OCI-M2 (cell line): ENCODE data around the gene DAAM2.

Experiments used
- DNase-seq: peaks from one replicate; lab custom pipeline; 2025; ENCODE audit not compliant: unreplicated experiment; lab: John Stamatoyannopoulos, UW

Gene DAAM2

DNA sequence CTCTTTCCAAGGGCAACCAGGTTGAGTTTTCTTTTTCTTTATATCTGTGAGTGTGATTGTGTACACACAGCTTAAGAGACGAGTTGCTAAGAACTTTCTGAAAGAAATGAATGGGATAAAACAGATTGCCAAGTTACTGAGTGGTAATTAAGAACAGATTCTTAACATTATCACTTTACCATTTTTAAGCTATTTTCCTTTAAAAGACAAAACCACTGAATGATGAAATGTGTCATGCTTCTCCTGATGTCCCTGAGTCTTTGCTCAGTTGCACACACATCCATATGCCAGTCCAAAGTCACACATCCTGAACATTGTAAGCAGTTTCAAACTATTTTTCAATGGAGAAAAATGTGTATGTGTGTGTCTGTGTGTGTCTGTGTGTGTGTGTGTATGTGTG is 5.5 kb upstream of the DAAM2 start:
- DNase-seq = no peak

DNA sequence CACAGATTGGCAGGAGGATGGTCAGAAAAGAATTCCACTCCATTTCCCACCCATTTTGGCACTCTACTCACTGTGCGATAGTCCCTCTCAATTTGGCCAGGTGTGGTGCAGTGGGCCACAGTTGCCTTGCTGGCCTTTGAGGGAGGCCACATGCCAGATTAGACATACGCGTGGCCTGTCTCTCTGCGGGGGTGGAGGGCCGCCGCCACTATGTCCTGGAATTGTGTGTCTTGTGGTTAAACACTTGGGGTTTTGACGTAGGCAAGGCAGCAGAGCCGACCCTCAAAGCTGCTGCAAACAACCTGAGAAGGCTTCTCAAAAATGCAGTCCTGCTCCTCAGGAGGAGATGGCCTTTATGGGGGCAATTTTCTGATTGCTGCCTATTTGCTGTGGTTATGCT is 4.9 kb upstream of the DAAM2 start:
- no peak for DNase-seq

DNA sequence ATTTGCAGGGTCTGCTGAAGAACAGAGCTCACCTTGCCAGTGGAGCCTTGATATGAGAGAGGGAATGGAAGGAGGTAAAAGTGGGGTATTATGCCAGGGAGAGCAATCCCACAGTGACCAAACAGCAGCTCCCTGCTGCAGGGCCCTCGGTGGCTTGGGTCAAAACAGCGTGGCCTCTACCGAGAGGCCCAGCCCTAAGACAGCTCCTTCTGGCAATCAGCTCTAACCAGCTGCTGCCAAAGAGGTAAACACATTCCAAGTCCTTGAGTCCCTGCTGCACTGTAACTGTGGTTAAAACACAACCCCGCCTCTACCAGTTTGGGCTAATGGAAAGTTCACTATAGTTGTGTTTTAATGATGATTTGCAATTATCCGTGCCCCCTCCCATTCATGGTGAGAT is 1.4 kb upstream of the DAAM2 start:
- no peak for DNase-seq

DNA sequence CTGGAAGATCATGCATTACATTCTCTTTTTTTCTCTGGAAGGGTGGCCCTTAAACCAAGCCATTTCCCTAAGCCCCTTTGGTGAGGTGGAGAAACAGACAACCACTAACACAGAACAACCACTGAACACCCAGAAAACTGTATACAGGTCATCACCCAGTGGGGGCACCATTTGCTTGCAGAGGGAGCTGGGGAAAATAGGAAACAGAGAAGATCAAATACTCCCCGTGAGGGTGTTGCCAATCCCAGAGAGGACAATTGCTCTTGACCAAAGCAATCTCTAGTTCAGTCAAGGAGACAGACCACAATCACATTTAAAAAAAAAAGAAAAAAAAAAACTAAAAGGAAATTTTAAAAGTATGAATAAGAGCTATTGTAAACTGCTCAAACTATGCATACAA is 865 bp upstream of the DAAM2 start:
- no peak for DNase-seq

DNA sequence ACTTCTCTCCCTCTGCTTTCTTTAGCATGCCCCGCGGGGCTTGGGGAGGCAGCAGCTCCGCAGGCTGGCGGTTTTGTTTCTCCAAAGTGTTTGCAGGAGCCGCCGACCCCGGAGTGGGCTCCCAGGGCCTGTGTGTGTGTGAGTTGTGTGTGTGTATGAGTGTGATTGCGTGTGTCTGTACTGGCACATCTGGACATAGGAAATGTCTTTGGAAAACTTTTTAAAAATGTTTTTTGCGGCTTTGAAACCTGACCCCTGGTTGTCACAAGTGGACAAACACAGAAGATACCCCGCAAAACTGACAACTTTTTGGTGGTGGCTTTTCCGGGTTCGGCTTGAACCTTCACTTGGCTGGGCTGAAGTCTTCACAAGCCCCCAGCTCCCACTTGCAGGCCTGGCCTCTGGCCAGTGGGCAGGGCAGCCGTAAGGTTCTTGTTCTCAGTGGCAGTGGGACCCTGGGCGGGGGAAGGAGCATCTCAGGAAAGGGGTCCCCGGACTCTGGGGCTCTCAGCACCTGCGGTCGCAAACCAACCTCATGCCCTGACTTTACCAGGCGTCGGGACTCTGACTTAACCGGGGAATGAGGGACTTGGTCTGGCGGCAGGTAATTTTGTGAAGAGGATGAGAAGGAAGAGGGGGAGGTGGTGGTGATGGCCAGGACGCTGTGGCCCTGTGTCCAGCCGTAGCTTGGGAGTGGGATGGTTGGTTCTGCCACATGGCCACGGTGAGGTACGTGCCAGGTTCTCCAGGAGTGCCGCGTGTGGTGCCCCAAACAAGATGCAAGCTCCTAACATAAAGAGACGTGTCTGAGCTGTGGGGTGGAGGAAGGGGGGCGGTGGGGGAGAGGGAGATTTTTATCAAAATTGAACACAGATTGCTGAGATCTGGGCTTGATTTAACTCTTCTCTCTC is 619 bp downstream of the DAAM2 start:
- no peak for DNase-seq

DNA sequence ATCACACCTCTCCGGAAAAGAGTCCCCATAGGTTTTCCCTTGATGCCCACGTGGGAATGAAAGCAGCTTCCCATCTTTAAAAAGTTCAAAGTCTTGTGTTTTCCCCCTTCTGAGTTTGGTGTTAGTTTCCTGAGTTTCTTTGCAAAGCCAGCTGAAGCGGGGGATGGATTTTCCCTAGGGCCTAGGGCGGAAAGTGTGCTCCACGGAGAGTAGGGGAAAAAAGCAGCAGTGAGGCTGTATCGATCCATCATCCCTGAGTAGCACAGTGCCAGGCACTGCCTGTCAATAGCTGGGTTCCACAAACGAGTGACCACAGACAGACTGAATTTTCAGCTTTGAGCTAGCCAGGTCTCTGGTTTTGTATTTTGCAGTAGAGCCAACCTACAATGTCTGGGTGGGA is 1.3 kb downstream of the DAAM2 start:
- DNase-seq = no peak

DNA sequence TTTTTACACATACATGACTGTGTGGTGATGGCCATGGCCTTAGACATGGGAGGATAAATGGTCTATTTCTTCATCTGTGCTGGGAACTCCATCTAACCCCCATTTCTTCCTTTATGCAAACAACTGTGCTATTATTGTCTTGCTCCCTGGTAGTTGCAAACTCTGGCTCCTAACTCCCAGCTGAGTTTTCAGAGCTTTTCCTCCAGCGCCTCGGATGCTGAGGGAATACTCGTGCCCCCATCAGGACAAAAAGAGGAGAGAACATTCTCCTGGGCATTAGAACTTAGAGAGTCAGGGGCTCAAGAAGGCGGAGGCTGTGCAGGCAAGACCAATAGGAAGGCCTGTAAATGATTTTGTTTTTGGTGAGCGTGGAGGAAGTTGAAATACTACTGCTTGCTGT is 2.1 kb downstream of the DAAM2 start:
- no peak for DNase-seq

DNA sequence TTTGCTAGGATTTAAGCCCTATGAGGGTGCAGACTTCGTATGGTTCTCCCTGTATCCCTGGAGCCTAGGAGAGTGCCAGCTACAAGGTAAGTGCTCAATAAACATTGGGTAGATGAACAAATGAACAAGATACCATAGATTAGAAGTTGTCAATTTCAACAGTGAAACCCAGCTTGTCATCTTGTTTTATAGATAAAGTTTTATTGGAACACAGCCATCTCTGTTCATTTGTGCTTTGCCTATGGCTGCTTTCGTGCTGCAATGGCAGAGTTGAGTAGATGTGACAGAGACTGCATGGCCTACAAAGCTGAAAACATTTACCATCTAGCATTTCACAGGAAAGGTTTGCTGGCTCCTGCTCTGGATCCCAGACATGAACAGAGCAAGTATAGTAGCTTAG is 5.6 kb downstream of the DAAM2 start:
- no peak for DNase-seq

DNA sequence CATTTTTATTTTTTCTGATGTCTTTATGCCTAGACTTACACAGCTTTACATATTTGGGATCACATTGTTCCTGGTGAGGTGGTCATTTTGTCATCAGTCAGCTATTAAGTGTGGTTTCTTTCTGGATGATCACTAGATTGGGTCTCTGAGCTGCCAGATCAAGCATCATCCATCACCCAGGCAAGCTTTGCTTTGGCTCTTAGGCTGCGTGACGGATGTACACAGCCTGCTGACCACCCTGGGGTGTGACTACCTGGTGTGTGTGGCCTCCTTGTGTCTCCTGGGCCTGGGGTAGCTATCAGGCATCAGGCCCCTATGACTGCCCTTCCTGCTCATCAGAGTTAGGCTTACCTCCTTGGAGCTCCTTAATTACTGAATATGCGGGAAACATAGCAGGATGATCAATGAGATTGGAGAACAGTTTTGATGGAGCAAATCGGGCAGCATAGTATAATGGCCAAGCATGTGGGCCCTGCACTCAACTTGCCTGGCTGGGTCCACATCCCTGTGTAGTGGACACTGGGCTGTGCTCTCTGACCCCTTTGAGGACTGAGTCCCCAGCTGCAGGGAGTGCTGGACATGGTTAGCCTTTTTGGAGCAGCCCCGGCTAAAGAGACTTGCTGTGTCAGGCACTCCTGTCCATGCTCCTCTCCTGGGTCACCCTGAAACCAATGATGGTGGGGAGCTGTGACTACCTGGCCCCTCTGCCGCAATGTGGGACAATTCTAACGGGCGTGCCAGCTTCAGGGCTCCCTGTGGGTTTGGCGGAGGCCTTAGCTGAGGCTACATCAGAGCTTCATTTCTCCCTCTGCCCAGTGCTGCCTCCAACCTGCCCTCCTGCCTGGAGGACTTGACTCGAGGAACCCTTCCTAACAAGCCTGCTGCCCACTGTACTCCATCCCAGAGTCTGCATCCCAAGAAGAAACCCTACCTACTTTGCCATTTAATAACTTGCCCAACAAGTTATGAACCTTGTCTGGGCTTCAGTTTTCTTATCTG is 8.2 kb downstream of the DAAM2 start:
- no peak for DNase-seq

DNA sequence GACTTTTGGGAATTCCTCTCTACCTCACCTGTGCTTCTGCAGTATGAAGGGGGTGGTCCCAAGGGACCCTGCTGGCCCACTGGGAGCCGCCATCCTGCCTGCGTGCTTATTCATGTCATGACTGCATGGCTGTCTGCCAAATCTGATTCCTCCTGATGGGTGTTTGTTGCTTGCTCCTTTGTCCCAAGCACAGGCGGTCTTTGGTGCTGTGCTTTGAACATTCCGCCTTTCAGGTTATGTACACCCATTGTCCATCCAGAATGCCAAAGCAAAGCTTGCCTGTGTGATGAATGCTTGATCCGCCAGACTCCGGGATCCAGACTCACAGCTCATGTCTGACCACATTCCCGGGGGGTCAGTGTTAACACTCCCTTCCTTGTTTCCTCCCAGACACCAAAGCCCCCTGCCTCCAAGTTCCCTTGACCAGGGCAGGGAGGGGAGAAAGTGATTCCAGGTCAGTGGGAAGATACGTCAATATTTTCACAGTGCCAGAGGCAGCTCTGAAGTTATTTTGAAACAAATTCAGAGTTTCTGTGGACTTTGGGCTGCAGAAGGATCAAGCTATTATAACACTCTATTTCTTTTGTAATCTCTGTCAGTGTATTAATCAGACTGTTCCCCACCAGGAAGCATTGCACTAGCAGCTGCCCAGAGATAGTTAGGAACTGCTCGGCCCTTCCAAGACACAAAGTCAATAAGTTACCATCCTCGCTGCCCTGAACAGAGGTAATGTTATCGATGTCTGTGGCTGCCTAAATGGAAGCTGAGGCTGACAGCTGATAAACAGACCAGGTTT is 9.5 kb downstream of the DAAM2 start:
- DNase-seq = no peak

DNA sequence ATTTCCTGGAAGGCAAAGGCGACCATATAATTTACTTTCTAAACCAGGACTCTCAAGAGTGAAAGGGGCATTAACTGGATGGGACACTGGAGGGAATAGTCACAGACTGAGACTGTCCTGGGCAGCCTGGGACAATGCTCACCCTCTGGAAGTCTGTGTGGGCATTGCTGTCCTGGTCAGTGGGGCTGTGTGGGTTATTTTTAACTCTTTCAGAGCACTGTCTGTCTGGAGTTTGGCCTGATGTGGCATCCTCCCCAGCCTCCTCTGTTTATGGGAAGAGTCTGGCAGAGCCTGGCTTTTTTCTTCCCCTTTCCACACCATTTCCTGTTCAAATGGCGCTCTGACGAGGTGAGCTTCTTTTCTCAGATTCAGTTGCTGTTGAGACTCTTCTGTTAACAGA is 11.7 kb downstream of the DAAM2 start:
- DNase-seq = no peak

DNA sequence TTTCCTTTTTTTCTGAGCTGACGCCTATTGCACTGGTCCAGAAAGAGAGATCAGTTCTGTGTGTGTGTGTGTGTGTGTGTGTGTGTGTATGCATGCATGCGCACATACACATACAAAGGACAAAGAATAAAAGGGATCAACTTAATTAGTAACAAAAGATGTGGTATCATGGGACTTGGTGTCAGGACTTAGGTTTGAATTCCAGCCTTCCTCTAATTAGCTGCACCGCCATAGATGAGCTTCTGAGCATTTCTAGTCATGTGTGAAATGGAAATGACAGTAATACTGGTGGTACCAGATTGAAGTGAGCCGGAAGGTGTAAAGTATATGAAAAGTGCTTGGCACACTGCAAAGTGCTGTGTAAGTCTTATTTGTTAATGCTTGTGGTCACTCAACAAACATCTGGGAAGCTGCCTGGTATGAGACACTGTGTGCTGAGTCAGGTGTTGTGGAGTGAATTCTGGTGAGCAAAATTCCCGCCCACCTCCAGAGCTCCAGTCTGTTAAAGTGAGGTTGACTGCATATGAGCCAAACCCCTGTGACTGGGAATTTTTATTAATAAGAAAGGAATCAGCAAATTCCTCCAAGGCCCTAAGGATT is 12.4 kb downstream of the DAAM2 start:
- DNase-seq = no peak

DNA sequence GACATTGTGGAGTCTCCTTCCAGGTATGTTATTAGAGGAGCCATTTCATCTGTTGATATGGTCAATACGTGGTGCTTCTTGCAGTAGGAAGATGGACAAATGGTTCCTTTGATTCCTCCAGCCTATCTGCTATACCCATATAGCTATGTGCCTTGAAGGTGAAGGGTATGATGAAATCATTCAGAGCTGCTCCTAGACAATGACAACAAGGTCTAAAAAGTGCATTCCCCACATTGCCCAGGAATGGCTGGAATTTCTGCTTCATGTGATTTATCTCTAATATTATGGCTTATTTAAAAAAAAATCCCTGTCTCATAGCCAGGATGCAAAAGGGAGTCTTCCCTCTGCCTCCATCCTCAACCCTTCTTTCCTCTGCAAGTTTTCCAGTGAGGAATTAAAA is 14.1 kb downstream of the DAAM2 start:
- no peak for DNase-seq

DNA sequence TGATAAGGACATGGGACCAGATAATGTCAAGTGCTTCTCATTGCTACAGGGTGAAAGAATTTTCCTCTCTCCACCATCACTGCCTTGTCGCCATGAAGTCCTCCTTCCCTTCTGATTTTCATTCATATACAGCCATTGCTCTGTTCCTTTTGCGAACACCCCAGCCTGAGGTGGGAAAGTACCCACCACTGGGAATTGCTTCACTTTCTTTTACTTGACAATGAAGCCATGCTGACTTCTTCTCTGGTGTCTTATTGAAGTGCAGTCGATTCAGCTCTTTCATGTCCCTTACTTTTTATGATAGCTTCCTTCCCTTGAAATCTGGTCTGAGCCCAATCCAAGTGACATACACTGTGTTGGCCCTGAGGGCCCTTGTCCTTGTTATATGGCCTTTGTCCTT is 16.2 kb downstream of the DAAM2 start:
- DNase-seq = no peak

DNA sequence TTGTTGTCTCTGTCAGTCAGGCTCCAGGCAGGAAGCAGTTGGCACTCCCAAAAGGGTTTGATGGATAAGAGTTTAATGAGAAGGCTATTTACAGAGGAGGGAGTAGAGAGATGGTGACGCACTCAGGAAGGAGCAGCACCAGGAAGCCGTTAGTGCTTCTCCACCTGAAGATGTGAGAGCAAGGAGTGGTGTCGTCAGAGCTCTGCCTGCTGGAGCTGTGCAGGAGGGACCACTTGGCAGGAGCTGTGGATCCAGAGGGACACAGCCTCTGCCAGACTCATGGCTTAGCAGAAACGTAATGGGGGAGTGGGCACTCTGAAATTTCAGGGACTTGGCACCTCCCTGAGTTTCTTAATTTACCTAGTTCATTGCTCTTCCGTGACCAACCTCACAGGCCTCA is 16.8 kb downstream of the DAAM2 start:
- no peak for DNase-seq

DNA sequence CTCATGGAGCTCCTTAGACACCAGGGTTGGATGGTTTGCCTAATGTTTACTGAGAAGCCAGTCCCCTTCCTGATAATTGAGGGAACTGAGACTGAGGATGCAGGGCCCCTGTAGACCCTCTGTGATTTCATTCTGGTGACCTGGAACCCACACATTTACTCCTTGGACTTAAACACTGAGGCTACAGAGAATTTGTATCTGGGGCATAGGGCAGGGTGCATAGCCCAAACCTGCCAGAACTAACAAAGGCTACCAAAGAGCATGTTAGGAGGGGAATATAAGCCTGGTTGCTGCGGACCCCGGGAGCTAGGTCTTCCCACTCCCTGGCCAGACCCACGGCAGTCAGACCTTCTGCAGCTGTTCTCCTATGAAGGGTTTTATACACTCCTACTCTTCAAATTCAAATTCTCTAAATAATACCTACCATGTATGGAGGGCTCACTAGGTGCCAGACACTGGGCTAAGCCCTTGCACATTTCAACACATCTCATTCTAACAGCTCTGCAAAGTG is 19.7 kb downstream of the DAAM2 start:
- DNase-seq = no peak

DNA sequence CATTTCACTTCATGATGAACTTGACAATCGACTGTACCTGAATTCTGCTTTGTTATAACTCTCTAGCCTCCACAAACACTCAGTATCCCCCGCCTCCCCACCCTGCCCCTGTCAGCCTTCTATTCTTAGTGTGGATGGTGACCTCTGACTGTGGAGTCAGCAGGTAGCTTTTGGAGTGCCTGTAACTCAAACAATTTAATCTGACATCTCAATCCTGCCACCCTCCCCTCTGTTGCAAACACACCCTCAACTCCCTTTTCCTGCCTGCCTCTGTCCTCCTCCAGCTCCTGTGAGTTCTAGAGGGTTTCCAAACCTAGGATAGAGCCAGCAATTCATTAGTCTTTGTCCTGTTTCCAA is 20.3 kb downstream of the DAAM2 start:
- DNase-seq = no peak

DNA sequence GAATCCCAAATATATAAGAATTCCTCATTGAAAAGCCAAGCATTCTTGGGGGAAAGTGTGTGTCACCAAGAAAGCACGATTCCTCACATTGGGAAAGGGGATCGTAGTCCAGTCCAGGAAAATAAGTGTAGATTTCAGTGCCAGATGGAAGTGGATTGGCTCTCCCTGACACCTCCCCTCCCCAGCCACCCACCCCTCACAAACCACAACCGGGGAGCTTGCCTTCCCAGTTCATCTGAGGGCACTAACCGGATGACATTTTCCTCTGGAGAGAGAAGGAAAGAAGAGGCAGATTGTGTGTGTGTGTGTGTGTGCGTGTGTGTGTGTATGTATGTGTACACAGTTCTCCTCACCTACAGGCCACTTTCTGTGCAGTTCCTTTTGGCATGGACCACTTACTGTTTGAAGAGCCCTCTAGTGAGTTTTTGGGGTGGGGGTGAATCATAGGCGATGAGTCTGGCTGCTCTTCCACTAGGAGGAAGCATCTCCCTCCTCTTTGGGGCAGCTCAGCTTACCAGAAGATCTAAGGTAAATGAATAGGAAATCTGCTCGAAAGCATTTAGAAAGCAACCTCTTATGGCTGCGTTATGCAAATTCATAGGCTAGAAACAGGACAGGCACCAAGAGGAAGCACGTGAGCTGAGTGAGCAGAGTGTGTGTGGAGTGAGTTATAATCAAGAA is 20.8 kb downstream of the DAAM2 start:
- no peak for DNase-seq

DNA sequence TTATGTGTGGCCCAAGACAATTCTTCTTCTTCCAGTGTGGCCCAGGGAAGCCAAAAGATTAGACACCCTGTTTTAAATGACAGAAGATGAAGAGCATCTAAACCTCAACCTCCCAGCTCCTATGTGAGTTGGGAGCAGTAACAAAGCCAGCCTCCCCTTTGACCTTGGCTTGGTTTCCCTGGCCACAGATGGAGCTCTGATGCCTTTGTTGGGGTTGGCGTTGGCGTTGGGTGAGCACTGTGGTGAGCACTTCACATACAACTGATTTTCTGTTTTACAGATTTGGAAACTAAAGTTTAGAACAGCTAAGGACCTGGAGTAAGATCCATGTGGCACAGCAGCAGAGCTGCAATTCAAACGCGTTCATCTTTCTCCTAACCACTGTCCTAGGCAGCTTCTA is 22.1 kb downstream of the DAAM2 start:
- no peak for DNase-seq

DNA sequence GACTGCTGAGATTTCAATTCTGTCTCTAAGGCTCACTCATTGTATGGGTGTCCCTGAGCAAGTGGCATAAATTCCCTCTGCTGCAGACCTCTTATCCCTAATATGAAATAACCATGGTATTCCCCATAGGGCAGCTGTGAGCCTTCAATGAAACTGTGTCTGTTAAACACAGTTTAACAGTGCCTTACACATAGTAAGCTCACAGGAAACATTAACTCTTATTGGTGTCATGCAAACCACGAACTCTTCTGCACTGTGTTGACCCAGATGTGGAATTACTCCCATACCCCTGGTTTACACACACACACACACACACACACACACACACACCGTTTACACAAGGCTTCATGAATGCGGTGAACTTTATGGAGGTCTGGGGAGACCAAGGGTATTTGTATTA is 23.2 kb downstream of the DAAM2 start:
- DNase-seq = no peak
